OCI-LY1 (cell line): ENCODE measurements around the gene PHLDA2.

Source experiments
- H2AFZ ChIP-seq: fragments of 200-600 bp; sonication (generic), shearing (Covaris generic); 2 replicates; pipeline ENCODE4 v1.6.0; 2014; ENCODE audit warnings: antibody characterized with exemption, mild to moderate bottlenecking, low read length
- H3F3A ChIP-seq: fragments of 200-600 bp; sonication (generic), shearing (Covaris generic); 2 replicates; pipeline ENCODE4 v1.6.0; 2014; ENCODE audit warnings: mild to moderate bottlenecking, antibody characterized with exemption, low read length, moderate library complexity; ENCODE audit not compliant: insufficient read depth
- H3K27ac ChIP-seq: fragments of 200-600 bp; sonication (generic); 2 replicates; pipeline ENCODE4 v1.5.1; 2014; ENCODE audit warnings: low read length, mixed run types, mild to moderate bottlenecking, low read depth; ENCODE audit not compliant: poor library complexity, severe bottlenecking
- H3K27me3 ChIP-seq: fragments of 200-600 bp; sonication (generic); 2 replicates; pipeline ENCODE4 v1.6.0; 2014; ENCODE audit warnings: antibody characterized with exemption, mild to moderate bottlenecking, low read length, moderate library complexity; ENCODE audit not compliant: insufficient read depth
- H3K36me3 ChIP-seq: fragments of 200-600 bp; sonication (generic); 2 replicates; pipeline ENCODE4 v1.6.1; 2014; ENCODE audit warnings: mild to moderate bottlenecking, antibody characterized with exemption, low read length, moderate library complexity, mixed read lengths; ENCODE audit not compliant: insufficient read depth
- H3K4me1 ChIP-seq: fragments of 200-600 bp; sonication (generic); 2 replicates; pipeline ENCODE4 v1.5.1; 2014; ENCODE audit warnings: mild to moderate bottlenecking, low read length, moderate library complexity; ENCODE audit not compliant: insufficient read depth, severe bottlenecking
- H3K4me2 ChIP-seq: fragments of 200-600 bp; sonication (generic), shearing (Covaris generic); 2 replicates; pipeline ENCODE4 v1.6.1; 2014; ENCODE audit warnings: low read length
- H3K4me3 ChIP-seq: fragments of 200-600 bp; sonication (generic); 2 replicates; pipeline ENCODE4 v1.5.1; 2014; ENCODE audit warnings: low read length, low read depth, mild to moderate bottlenecking, mixed read lengths; ENCODE audit not compliant: poor library complexity, severe bottlenecking
- H3K79me2 ChIP-seq: fragments of 200-600 bp; shearing (Covaris generic); 2 replicates; pipeline ENCODE4 v1.6.1; 2016; ENCODE audit warnings: mixed run types, low read length, mixed read lengths; ENCODE audit not compliant: insufficient read depth
- H3K9ac ChIP-seq: fragments of 200-600 bp; sonication (generic), shearing (Covaris generic); 2 replicates; pipeline ENCODE4 v1.6.1; 2014; ENCODE audit warnings: mild to moderate bottlenecking, low read length, mixed read lengths
- H3K9me2 ChIP-seq: fragments of 200-600 bp; sonication (generic), shearing (Covaris generic); 2 replicates; pipeline ENCODE4 v1.6.1; 2014; ENCODE audit warnings: low read depth, mild to moderate bottlenecking, low read length, mixed read lengths
- H3K9me3 ChIP-seq: fragments of 200-600 bp; shearing (Covaris generic); 2 replicates; pipeline ENCODE4 v1.6.1; 2014; ENCODE audit warnings: low read length, mixed read lengths
- H4K20me1 ChIP-seq: fragments of 200-600 bp; sonication (generic), shearing (Covaris generic); 2 replicates; pipeline ENCODE4 v1.6.0; 2016; ENCODE audit warnings: mild to moderate bottlenecking, low read length; ENCODE audit not compliant: insufficient read depth
- EZH2 ChIP-seq: fragments of 200-600 bp; sonication (generic), shearing (Covaris generic); IDR thresholded peaks from 2 replicates; pipeline ENCODE4 v1.8.0; 2017; ENCODE audit warnings: borderline replicate concordance, mixed run types, mild to moderate bottlenecking, antibody characterized with exemption, low read length, moderate library complexity, mixed read lengths
- TF ChIP-seq, protein P1 (sequence below): fragments of 200-600 bp; sonication (generic), shearing (Covaris generic); IDR thresholded peaks from 2 replicates; pipeline ENCODE4 v1.5.1; 2017; ENCODE audit warnings: mild to moderate bottlenecking, antibody characterized with exemption, low read length, moderate library complexity, mixed read lengths

PHLDA2 gene

DNA sequence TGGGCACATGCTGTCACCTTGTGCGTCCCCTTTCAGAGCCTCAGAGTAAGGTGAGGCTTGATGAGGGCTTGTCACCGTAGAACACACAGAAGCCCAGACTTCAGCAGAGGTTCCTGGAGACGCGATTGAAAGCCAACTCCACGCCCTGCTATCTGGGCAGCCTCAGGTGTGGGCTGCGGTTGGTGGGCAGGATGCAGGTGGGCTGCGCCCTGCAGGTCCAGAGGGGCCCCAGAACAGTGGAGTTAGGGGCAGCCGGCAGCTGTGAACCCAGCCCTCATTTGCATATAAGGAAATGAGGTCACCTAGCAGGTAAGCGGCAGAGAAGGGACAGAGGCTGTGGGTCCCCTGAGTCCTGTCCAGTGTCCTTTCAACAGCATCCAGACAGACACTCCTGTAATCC lies 15.4 kb downstream of the PHLDA2 start:
- no peaks in the 10 kb centered on the region for H3K79me2 ChIP-seq
- no peaks in the 10 kb centered on the region for H3K4me1 ChIP-seq
- H3K27me3 ChIP-seq: peaks cover 10% of the 10 kb centered on the region; the same call in 1 of the 2 replicates
- H2AFZ ChIP-seq: no peak overlapping the region
- H3K9ac ChIP-seq: no peak overlapping the region
- H3K4me3 ChIP-seq: no peak overlapping the region
- no peaks in the 10 kb centered on the region for H3K36me3 ChIP-seq
- H3K4me2 ChIP-seq: no peak overlapping the region
- TF ChIP-seq, protein P1, sequence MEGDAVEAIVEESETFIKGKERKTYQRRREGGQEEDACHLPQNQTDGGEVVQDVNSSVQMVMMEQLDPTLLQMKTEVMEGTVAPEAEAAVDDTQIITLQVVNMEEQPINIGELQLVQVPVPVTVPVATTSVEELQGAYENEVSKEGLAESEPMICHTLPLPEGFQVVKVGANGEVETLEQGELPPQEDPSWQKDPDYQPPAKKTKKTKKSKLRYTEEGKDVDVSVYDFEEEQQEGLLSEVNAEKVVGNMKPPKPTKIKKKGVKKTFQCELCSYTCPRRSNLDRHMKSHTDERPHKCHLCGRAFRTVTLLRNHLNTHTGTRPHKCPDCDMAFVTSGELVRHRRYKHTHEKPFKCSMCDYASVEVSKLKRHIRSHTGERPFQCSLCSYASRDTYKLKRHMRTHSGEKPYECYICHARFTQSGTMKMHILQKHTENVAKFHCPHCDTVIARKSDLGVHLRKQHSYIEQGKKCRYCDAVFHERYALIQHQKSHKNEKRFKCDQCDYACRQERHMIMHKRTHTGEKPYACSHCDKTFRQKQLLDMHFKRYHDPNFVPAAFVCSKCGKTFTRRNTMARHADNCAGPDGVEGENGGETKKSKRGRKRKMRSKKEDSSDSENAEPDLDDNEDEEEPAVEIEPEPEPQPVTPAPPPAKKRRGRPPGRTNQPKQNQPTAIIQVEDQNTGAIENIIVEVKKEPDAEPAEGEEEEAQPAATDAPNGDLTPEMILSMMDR: no peak
- no peak for TF ChIP-seq EZH2
- H3F3A ChIP-seq: no peaks in the 10 kb centered on the region
- H3K27ac ChIP-seq: no peak overlapping the region
- no peaks in the 10 kb centered on the region for H3K9me3 ChIP-seq
- no peaks in the 10 kb centered on the region for H4K20me1 ChIP-seq
- no peaks in the 10 kb centered on the region for H3K9me2 ChIP-seq

DNA sequence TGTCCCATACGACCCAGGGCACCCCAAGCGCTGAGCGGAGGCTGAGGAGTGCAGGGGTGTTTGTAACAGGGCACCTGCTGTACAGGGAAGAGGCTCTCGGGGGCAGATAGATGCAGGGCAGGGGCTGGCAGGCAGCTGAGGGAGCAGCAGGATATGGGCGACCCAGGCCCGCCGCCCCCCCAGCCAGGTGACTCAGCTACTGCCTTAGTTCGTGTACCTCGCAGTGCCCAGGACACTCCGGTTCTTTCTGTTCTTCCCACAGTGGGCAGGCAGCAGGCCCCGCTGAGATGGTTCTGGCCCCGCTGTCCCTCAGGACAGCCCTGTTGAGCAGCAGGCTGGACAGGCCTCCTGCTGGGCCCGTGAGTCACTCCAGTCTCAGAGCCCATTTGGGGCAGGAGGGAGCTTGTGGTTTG lies 16.2 kb downstream of the PHLDA2 start:
- H3K9me3 ChIP-seq: no peaks in the 10 kb centered on the region
- TF ChIP-seq, protein P1: no peak
- TF ChIP-seq EZH2: no peak
- H4K20me1 ChIP-seq: no peaks in the 10 kb centered on the region
- no peaks in the 10 kb centered on the region for H3F3A ChIP-seq
- H3K27me3 ChIP-seq: peaks cover 10% of the 10 kb centered on the region; the same call in 1 of the 2 replicates
- no peaks in the 10 kb centered on the region for H3K9me2 ChIP-seq
- H3K9ac ChIP-seq: no peak overlapping the region
- H2AFZ ChIP-seq: no peak overlapping the region
- H3K79me2 ChIP-seq: no peaks in the 10 kb centered on the region
- H3K27ac ChIP-seq: no peak overlapping the region
- no peaks in the 10 kb centered on the region for H3K4me1 ChIP-seq
- no peak overlapping the region for H3K4me2 ChIP-seq
- no peak overlapping the region for H3K4me3 ChIP-seq
- no peaks in the 10 kb centered on the region for H3K36me3 ChIP-seq

DNA sequence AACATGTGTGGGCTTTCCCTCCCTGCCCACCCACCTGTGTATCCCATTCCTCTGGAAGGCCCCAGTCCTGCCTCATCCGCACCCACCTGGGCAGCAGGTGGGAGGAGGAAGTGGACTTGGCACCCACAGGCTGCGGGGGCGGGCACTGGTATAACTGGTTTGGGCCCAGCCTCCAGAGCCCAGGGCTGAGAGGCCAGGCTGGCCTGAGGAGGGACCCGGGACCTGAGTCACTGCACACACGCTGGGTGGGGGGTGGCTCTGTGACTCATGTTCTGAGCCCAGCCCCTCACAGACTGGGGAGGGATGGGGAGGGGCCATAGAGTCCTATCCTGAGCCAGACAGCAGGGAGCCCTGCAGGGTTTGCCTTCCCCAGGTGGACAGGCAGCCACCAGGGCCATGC lies 16.7 kb downstream of the PHLDA2 start:
- Histone ChIP-seq H4K20me1 (no peaks in the 10 kb centered on the region), H3K4me3 (no peak overlapping the region), H3K27ac (no peak overlapping the region), H3K9ac (no peak overlapping the region), H3K27me3 (peaks cover 10% of the 10 kb centered on the region; the same call in 1 of the 2 replicates), H3K4me1 (no peaks in the 10 kb centered on the region), H3K9me2 (no peaks in the 10 kb centered on the region), H3K4me2 (no peak overlapping the region), H3K79me2 (no peaks in the 10 kb centered on the region), H3K9me3 (no peaks in the 10 kb centered on the region), H3K36me3 (no peaks in the 10 kb centered on the region), H2AFZ (no peak overlapping the region), H3F3A (no peaks in the 10 kb centered on the region)
- no peak for TF ChIP-seq EZH2
- TF ChIP-seq, protein P1: no peak
